Erythroblast (primary cell): Measurements from ENCODE around the gene SORCS1.

ENCODE experiments used
- DNase-seq, 2 experiments: peaks; one replicate each; lab custom pipeline; 2025; lab: John Stamatoyannopoulos, UW
- GATA1 ChIP-seq: IDR thresholded peaks from 2 replicates; pipeline ENCODE4 v1.6.1; 2011; ENCODE audit warnings: low read depth, mild to moderate bottlenecking, control low read depth, low read length, moderate library complexity
- POLR2A ChIP-seq: IDR thresholded peaks from 2 replicates; pipeline ENCODE4 v1.6.1; 2011; ENCODE audit warnings: mild to moderate bottlenecking, low read length

SORCS1 gene

DNA sequence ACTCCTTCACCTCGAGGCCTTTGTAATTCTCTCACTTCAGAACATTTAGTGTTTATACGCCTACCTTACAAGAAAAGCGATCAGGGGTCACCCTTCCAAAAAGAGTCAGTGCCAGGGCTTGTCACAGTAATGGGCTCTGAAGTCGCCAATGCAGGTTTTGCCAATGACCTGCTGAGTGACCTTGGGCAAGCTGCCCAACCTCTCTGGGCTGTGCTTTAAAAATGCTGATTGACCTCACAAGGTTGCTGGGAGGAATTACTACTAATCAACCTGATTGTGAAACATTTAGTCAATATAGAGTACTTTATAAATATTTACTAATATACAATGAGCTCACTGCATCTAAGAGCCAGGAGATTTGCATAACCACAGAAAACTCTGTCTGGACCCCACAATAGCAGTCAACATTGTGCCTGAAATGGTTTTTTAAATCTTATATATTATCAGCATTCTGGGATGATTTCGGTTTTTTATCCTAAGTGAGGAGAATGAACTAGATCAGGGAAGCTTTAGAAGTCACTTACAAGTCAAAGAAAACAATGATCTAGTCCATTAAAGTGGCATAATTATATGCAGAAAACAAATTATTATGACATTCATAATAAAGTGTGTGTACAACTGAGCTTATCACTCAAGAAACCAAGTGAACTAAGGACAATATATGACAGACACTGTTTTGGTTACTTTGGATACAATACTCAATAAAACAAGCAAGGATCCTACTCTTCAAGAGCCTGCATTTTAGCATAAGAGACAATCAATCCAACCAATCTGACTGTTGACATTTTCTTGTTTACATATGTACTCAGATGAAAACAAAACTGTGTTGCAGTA, 290.5 kb downstream of the SORCS1 start:
- DNase-seq: no peak
- TF ChIP-seq POLR2A (no peak), GATA1 (no peak)

GRCh38 chr10:106872176-106872575, 292.3 kb downstream of the SORCS1 start:
- TF ChIP-seq GATA1 (no peak), POLR2A (no peak)
- no peak for DNase-seq

DNA sequence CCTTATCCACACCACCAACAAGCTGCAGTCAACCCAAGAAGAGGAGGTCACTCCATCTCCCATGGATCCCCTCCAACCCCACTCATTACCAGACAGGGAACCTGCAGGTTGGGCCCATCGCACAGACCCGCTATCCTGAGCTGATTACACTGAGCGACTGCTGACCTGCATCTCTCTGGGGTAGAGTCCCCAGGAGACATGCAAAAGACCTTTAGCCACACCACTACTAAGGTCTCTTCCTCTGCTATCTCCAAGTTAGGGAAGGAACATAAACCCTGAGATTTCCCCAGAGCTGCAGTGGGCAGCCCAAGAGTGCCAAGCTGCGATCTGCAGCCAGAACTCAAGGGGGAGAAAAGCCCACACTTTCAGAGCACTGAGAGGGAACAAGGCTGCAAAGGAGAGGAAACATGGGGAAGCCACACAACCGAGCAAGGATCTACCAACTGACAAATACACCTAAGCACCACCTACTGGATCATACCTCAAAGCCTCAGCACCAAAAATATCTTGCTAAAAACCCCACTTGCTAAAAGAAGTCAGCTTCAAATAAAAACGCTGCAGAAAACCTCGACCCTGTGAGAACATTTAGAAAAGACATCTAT, 298.2 kb downstream of the SORCS1 start:
- TF ChIP-seq GATA1: no peak
- no peak for DNase-seq

DNA sequence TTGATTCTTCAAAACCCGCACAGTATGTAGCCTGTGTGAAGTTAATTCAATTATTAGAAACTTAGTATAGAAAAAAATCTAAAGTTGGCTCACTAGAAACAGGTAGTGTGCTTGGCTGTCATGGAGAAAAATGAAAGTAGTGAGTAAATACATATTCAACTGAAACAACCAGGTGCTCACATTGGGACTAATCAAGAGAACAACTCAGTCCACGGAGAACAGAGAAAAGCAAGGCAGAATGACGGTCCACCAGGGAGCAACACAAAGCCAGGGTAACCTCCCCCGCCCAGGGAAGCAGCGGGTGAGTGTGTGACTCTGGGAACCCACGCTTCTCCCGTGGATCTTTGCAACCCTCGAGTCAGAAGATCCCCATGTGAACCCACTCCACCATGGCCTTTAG, 300.5 kb downstream of the SORCS1 start:
- TF ChIP-seq GATA1: no peak
- TF ChIP-seq POLR2A: no peak
- DNase-seq: no peak

- no peak for DNase-seq
- TF ChIP-seq POLR2A (no peak), GATA1 (no peak)
These were observed 301.0 kb downstream of the SORCS1 start for GRCh38 chr10:106863549-106863948.

DNA sequence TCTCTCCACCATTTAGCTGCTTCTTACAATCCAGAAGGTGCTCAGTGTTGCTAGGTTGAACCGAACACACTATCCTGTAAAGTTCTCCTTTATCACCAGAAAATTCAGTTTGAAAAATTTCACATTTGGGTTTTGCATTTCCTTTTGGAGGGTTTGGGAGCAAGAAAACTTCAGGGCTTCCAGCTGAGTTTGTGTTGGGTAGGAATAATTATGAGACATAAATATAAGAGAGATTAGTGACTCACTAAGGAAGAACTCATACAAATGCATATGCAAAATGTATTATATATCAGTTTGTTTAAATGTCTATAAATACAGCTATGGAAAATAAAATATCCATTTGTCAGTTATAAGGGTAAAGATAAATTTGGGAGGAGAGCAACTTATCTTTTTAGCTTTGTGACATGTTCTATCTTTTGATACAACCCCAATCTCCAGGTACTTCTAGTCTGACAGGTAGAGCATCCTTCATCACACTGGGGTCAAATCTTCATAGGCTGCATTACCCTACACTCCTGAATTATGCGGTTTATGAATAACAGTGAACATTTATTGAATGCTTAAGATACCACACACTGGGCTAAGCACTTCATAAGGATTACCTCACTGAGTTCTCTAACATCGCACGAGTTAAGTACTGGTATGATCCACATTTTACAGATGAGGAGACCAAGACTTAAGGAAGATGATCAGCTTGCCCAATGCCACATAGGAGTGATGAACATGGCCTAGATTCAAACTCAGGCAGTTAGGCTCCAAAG, 304.4 kb downstream of the SORCS1 start:
- TF ChIP-seq GATA1: no peak
- TF ChIP-seq POLR2A: no peak
- no peak for DNase-seq

DNA sequence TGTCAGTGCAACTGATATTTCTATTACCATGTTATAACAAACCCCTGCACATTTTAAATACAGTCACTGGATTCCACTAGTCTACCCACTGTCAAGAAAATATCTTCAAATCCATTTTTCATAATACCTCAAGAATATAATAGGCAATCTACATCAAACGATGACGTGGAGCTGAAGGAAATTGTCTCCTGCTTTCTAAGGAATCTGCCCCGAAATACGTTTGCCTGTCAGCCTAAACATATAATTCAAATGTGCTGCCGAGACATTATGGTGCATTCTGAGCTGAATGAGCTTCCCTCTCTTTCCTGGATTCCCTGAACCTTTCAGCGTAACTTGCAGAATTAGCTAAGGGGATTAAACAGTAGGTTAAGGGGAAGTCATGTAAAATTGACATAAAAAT, 306.8 kb downstream of the SORCS1 start:
- TF ChIP-seq GATA1: no peak
- TF ChIP-seq POLR2A: no peak

GRCh38 chr10:106857213-106857612, 307.3 kb downstream of the SORCS1 start:
- TF ChIP-seq POLR2A: no peak
- no peak for DNase-seq

More for the DNA sequence above, 306.8 kb downstream of the SORCS1 start:
- DNase-seq: no peak

DNA sequence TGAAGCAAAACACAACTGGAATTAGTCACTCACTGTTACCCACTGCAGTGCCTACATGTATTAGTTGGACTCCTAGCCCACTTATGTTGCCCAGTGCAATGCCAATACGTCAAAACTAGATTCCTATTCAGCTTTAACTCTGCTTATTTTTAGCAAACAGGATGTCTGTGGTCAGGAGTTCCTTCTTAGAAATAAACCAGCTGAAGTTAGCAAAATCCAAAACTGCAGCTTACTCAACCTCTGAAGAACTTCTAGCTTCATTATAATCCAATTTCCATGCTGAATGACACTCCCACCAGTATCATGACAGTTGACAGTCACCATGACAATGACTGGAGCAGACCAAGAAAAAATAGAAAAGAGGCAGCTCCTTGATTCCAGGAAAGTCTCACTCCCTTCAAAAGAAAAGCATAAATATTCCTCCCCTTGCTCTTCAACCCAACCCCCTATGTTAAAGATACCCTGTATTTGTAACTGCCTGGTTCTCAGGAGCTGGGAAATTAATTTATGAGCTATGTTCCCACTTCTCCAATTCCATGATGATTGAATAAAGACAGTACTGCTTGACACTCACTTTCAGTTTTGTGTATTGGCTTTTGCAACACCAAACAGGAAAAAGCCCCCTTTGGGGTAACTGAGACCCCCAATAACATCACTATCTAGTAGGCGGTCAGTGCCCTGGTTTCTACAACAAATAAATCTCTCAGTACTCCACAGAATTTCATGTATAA, 327.4 kb downstream of the SORCS1 start:
- no peak for DNase-seq
- TF ChIP-seq POLR2A (no peak), GATA1 (no peak)

DNA sequence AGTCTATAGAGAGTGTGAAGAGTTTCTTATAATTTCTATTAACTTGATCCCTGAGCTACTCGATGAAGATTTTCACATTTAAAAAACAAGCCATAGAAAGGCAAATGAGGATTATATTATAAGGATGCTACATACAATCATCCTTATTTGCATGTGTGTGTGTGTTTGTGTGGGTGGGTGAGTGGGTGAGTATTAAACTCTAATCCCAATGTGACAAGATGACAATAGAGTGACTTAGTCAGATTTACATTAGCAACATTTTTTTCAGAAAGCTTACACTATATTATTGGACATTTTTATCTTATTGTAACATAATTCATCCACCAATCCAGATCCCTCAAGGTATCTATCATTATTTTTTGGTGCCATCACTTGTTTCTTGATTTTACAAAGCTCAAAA, 331.7 kb downstream of the SORCS1 start:
- no peak for DNase-seq
- TF ChIP-seq GATA1 (no peak), POLR2A (no peak)

GRCh38 chr10:106830471-106830870, 334.0 kb downstream of the SORCS1 start:
- no peak for TF ChIP-seq GATA1
- TF ChIP-seq POLR2A: no peak
- DNase-seq: no peak

DNA sequence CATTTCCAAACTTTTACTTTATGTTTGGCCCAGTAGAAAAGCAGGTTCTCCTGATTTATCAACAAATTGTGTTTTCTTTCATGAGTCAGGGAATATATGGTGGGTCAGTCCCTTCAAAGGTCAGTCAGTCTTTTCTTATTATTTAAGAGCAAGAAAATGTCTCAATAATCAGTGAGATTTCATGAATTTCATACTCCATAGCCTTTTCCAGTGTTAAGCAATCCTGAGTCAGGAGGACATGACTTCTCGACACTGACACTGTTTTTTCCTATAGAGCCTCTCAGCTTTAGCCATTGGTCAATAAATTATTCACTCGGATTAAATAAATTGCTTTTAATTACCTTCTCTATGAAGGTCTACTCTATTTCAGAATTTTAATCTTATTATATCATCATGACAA, 334.5 kb downstream of the SORCS1 start:
- TF ChIP-seq GATA1 (no peak), POLR2A (no peak)
- no peak for DNase-seq

DNA sequence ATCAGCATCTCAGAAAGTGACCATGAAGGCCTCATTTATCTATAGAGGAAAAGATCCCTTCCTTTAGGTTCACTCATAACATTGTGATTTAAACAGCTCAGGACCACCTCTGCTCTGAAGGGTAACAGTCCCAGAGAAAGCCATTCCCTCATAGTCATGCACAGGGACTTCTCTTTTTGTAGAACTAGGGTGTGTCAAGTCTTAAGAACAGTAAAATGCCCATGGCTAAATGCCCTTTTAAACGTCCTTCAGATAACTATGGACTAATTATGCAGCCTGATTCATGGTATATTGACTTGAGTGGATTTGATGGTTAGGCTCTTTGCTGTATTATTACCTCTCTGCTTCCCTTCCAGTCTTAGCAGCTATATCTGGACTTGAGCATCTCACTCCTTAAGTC, 337.8 kb downstream of the SORCS1 start:
- DNase-seq: no peak
- no peak for TF ChIP-seq POLR2A
- TF ChIP-seq GATA1: no peak

DNA sequence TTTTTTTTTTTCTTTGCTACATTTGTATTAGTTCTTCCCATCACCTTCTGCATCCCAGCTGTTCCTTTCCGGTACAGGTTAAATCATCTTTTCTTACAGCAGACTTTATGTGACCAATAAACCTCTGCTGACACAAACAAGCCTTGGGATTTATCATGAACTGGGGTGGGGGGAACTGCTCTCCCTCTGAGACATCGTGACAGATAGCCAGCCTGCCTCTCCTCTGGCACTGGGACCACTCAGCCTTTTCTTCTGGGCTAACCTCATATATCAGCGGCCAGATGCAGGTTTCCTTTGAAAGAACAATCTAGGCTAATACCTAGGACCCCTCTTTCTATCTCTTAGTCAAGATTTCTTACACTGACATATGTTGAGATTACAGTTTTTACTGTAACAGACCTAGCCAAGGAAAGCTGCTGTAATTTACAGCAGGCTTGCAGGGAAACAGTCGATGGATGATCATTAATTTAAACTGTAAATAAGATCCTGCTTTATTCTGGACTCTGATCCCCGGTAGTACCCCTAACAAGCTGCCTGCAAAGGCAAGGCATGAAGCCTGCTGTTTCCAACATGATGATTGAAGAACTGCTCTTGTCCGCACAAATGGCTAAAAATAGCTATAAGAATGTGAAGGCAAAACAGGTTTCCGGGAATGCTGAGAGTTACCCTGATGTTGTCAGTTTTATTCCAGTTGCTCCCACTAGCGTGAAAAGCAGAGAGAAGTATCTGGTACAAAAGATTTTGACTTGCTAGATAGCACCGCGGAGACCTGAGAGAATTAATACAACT, 338.7 kb downstream of the SORCS1 start:
- TF ChIP-seq POLR2A (no peak), GATA1 (no peak)
- no peak for DNase-seq
